ENCODE data around the gene ETV2. TPM values are rescaled to one million over a fixed set of nuclear protein-coding genes. Genes with fewer than 3 reads are reported as not detected.

ETV2 gene
- total RNA-seq, 2 experiments from 2014 or later, result 0.58 to 0.59 TPM

DNA sequence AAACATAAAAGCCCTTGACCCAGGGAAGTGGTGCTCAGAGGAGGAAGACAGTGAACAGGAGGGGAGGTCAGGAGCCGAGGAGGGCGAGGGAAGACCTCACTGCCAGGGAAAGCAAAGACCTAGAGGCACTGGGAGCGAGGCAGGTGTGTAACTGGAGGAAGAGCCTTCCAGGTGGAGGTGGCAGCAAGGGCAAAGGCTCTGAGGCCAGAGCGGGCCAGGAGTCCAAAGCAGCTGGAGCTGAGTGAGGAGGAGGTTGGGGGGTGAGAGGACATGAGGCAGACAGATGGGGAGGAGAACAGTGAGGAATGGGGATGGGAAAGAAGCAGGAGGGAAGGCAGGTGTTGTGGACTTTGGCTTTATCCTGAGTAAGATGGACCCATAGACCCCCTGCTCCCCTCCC is 28.4 kb downstream of the ETV2 start:
- H3K27me3 ChIP-seq (ENCODE audit: control insufficient read depth in 1 of 2, insufficient read depth in 2 of 2, low read length in 2 of 2), result peaks cover 11 to 13% of the 10 kb centered on the region in 2 experiments
- ATAC-seq (ENCODE audit: poor library complexity) (no peak), DNase-seq (no peak)
- H3K36me3 ChIP-seq (ENCODE audit: insufficient read depth, low read length), result peaks cover 4% of the 10 kb centered on the region
- peaks cover 5% of the 10 kb centered on the region for H3K36me3 Mint-ChIP-seq (ENCODE audit: low read depth)
- H3K4me1 Mint-ChIP-seq (ENCODE audit: low read depth), result peaks cover 10% of the 10 kb centered on the region
- ChIA-PET POLR2A (no interaction called here), CTCF (no interaction called here)
- no peak overlapping the region for H3K4me3 Mint-ChIP-seq
- TF ChIP-seq, protein P1, sequence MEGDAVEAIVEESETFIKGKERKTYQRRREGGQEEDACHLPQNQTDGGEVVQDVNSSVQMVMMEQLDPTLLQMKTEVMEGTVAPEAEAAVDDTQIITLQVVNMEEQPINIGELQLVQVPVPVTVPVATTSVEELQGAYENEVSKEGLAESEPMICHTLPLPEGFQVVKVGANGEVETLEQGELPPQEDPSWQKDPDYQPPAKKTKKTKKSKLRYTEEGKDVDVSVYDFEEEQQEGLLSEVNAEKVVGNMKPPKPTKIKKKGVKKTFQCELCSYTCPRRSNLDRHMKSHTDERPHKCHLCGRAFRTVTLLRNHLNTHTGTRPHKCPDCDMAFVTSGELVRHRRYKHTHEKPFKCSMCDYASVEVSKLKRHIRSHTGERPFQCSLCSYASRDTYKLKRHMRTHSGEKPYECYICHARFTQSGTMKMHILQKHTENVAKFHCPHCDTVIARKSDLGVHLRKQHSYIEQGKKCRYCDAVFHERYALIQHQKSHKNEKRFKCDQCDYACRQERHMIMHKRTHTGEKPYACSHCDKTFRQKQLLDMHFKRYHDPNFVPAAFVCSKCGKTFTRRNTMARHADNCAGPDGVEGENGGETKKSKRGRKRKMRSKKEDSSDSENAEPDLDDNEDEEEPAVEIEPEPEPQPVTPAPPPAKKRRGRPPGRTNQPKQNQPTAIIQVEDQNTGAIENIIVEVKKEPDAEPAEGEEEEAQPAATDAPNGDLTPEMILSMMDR (IDR thresholded peaks at IDR 0.05), result no peak
- intact Hi-C loops (cut with DNase I, micrococcal nuclease), result loop anchor here in 1 of 2 experiments (10.0 kb wide), 1 partner anchor 105 kb away; the partner anchor contains the start of gene ATP4A
- H3K4me1 ChIP-seq (ENCODE audit: insufficient read depth, low read length), result peaks cover 12% of the 10 kb centered on the region
- H3K4me3 ChIP-seq (ENCODE audit: low read length), result no peak overlapping the region
- peaks cover 24% of the 10 kb centered on the region for H3K27me3 Mint-ChIP-seq
- no peak overlapping the region for H3K27ac ChIP-seq (ENCODE audit: low read depth in 1 of 2, low read length in 2 of 2)
- H3K9me3 ChIP-seq (ENCODE audit: control insufficient read depth in 1 of 2, insufficient read depth in 1 of 2, low read length in 2 of 2), result no peaks in the 10 kb centered on the region
- H3K27ac Mint-ChIP-seq, result no peak overlapping the region
- H3K9me3 Mint-ChIP-seq, result no peaks in the 10 kb centered on the region

DNA sequence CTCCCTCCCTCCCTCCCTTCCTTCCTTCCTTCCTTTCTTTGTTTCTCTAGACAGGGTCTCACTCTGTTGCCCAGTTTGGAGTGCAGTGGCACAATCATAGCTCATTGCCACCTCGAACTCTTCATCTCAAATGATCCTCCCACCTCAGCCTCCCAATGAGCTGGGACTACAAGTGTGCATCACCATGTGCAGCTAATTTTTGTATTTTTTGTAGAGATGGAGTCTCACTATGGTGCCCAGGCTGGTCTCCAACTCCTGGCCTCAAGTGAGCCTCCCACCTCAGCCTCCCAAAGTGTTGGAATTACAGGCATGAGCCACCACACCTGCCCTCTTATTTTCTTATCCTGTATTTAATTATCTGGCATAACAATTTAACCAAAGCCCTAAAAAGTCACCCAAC is 29.1 kb downstream of the ETV2 start:
- H3K4me1 Mint-ChIP-seq (ENCODE audit: low read depth), result peaks cover 10% of the 10 kb centered on the region
- Histone ChIP-seq H3K4me1 (ENCODE audit: insufficient read depth, low read length) (peaks cover 12% of the 10 kb centered on the region), H3K4me3 (ENCODE audit: low read length) (no peak overlapping the region), H3K36me3 (ENCODE audit: insufficient read depth, low read length) (no peaks in the 10 kb centered on the region), H3K9me3 (ENCODE audit: control insufficient read depth in 1 of 2, insufficient read depth in 1 of 2, low read length in 2 of 2) (no peaks in the 10 kb centered on the region), H3K27ac (ENCODE audit: low read depth in 1 of 2, low read length in 2 of 2) (no peak overlapping the region), H3K27me3 (ENCODE audit: control insufficient read depth in 1 of 2, insufficient read depth in 2 of 2, low read length in 2 of 2) (peaks cover 11 to 13% of the 10 kb centered on the region in 2 experiments)
- H3K4me3 Mint-ChIP-seq, result no peak overlapping the region
- DNase-seq (no peak), ATAC-seq (ENCODE audit: poor library complexity) (no peak)
- TF ChIP-seq, protein P1 (IDR thresholded peaks at IDR 0.05), result no peak
- H3K27me3 Mint-ChIP-seq, result peaks cover 24% of the 10 kb centered on the region
- intact Hi-C loops (cut with DNase I, micrococcal nuclease), result loop anchor here in 1 of 2 experiments (10.0 kb wide), 1 partner anchor 106 kb away; the partner anchor contains the start of gene ATP4A
- CTCF ChIA-PET, result no interaction called here
- POLR2A ChIA-PET, result no interaction called here
- H3K27ac Mint-ChIP-seq, result no peak overlapping the region
- no peaks in the 10 kb centered on the region for H3K36me3 Mint-ChIP-seq (ENCODE audit: low read depth)
- no peaks in the 10 kb centered on the region for H3K9me3 Mint-ChIP-seq

DNA sequence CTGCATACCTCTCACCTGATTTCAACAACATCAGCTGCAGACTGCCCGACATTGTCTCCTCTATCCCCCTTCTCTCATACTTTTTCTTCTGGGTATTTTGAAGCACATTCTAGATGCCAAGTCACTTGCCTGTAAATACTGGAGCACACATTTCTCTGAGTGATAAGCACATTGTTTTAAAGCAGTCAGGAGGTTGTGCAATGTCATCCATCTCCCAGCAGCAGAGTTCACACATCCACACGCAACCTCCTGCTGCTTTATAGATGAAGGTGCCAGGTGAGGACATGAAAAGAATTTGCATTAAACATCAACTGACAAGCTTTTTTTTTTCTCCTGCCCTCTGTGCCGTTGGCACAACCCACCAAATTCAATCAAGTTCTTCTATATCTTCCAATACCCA is 30.3 kb downstream of the ETV2 start:
- H3K27me3 ChIP-seq (ENCODE audit: control insufficient read depth in 1 of 2, insufficient read depth in 2 of 2, low read length in 2 of 2), result peaks cover 11 to 13% of the 10 kb centered on the region in 2 experiments
- CTCF ChIA-PET, result no interaction called here

More for the DNA sequence above, 30.3 kb downstream of the ETV2 start:
- TF ChIP-seq, protein P1 (IDR thresholded peaks at IDR 0.05), result no peak
- Histone ChIP-seq H3K27ac (ENCODE audit: low read depth in 1 of 2, low read length in 2 of 2) (no peak overlapping the region), H3K9me3 (ENCODE audit: control insufficient read depth in 1 of 2, insufficient read depth in 1 of 2, low read length in 2 of 2) (no peaks in the 10 kb centered on the region), H3K36me3 (ENCODE audit: insufficient read depth, low read length) (no peaks in the 10 kb centered on the region), H3K4me3 (ENCODE audit: low read length) (no peak overlapping the region), H3K4me1 (ENCODE audit: insufficient read depth, low read length) (peaks cover 12% of the 10 kb centered on the region)
- DNase-seq (no peak), ATAC-seq (ENCODE audit: poor library complexity) (no peak)
- H3K27ac Mint-ChIP-seq, result no peak overlapping the region
- POLR2A ChIA-PET, result no interaction called here
- H3K9me3 Mint-ChIP-seq, result no peaks in the 10 kb centered on the region
- no peaks in the 10 kb centered on the region for H3K36me3 Mint-ChIP-seq (ENCODE audit: low read depth)
- H3K4me1 Mint-ChIP-seq (ENCODE audit: low read depth), result peaks cover 10% of the 10 kb centered on the region
- intact Hi-C loops (cut with DNase I, micrococcal nuclease), result loop anchor here in 1 of 2 experiments (10.0 kb wide), 1 partner anchor 107 kb away; the partner anchor contains the start of gene ATP4A
- H3K27me3 Mint-ChIP-seq, result peaks cover 24% of the 10 kb centered on the region
- H3K4me3 Mint-ChIP-seq, result no peak overlapping the region
